ENCODE measurements around the gene SFMBT1.

SFMBT1 gene

DNA sequence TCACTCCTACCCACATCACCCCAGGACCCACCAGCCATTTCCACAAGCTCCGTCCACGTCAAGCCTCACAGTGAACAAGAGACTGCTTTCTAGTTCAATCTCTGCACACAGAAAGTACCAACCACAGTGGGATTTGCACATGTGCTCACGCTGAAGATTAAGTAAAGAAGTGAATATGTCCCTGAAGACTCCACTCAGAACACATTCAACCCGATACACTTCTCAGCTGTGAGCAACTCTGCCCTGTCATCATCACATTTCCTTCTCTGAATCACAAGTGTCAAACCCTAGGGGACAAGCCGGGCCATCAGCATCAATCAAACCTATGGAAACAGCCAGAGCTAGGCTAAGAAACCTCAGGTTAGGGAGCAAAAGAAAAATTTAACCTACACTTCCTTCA, 150.5 kb downstream of the SFMBT1 start:
- CTCF ChIA-PET, result no interaction called here

More for the DNA sequence above, 150.5 kb downstream of the SFMBT1 start:
- Histone ChIP-seq H3K27ac (ENCODE audit: extremely low read depth, low read depth, low read length) (no peak overlapping the region), H3K4me3 (ENCODE audit: low read depth, low read length) (no peak overlapping the region), H3K9me3 (ENCODE audit: control insufficient read depth, insufficient read depth, low read depth, low read length) (no peaks in the 10 kb centered on the region), H3K4me1 (ENCODE audit: control insufficient read depth, insufficient read depth, low read length) (no peaks in the 10 kb centered on the region), H3K36me3 (ENCODE audit: control insufficient read depth in 2 of 2, insufficient read depth in 1 of 2, low read length in 2 of 2) (peaks cover 0 to 36% of the 10 kb centered on the region in 2 experiments; a peak in 1 of 3 replicates)
- TF ChIP-seq ZNF768 (tag by site-specific recombination; IDR thresholded peaks at IDR 0.05) (no peak), ZNF274 (IDR thresholded peaks at IDR 0.05; ENCODE audit: low read length) (no peak), ZNF274 (tag by site-specific recombination; IDR thresholded peaks at IDR 0.05; ENCODE audit: borderline replicate concordance) (no peak), ZNF394 (tag by site-specific recombination; IDR thresholded peaks at IDR 0.05; ENCODE audit: borderline replicate concordance) (no peak), TSHZ1 (tag by site-specific recombination; IDR thresholded peaks at IDR 0.05; ENCODE audit: borderline replicate concordance) (no peak), ZNF513 (tag by site-specific recombination; IDR thresholded peaks at IDR 0.05) (no peak), REST (tag by site-specific recombination; IDR thresholded peaks at IDR 0.05) (no peak), ZNF302 (tag by site-specific recombination; IDR thresholded peaks at IDR 0.05; ENCODE audit: low read depth) (no peak), ZNF677 (tag by site-specific recombination; IDR thresholded peaks at IDR 0.05) (no peak), ZNF37A (tag by site-specific recombination; IDR thresholded peaks at IDR 0.05) (no peak), ZNF600 (tag by site-specific recombination; IDR thresholded peaks at IDR 0.05) (no peak), HOXA7 (CRISPR knock-in tag; IDR thresholded peaks at IDR 0.05; ENCODE audit: borderline replicate concordance) (no peak), ZSCAN23 (tag by site-specific recombination; IDR thresholded peaks at IDR 0.05) (no peak)
- TF ChIP-seq, protein P1, sequence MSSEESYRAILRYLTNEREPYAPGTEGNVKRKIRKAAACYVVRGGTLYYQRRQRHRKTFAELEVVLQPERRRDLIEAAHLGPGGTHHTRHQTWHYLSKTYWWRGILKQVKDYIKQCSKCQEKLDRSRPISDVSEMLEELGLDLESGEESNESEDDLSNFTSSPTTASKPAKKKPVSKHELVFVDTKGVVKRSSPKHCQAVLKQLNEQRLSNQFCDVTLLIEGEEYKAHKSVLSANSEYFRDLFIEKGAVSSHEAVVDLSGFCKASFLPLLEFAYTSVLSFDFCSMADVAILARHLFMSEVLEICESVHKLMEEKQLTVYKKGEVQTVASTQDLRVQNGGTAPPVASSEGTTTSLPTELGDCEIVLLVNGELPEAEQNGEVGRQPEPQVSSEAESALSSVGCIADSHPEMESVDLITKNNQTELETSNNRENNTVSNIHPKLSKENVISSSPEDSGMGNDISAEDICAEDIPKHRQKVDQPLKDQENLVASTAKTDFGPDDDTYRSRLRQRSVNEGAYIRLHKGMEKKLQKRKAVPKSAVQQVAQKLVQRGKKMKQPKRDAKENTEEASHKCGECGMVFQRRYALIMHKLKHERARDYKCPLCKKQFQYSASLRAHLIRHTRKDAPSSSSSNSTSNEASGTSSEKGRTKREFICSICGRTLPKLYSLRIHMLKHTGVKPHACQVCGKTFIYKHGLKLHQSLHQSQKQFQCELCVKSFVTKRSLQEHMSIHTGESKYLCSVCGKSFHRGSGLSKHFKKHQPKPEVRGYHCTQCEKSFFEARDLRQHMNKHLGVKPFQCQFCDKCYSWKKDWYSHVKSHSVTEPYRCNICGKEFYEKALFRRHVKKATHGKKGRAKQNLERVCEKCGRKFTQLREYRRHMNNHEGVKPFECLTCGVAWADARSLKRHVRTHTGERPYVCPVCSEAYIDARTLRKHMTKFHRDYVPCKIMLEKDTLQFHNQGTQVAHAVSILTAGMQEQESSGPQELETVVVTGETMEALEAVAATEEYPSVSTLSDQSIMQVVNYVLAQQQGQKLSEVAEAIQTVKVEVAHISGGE (tag by site-specific recombination; conservative IDR thresholded peaks at IDR 0.05; ENCODE audit: low read depth), result no peak
- POLR2A ChIA-PET, result no interaction called here

Data from HEK293 (cell line).